GM23248 (cell line): Measurements from ENCODE around the gene ANKRD37. TPM values are rescaled to one million over a fixed set of nuclear protein-coding genes. Genes with fewer than 3 reads are reported as not detected.

Experiments
- DNase-seq: peaks from one replicate; pipeline ENCODE4 v3.0.0-alpha.2; 2015
- H2AFZ ChIP-seq: fragments of 200-600 bp; sonication (generic); 2 replicates; pipeline ENCODE4 v1.6.1; 2016; ENCODE audit warnings: antibody characterized with exemption
- H3F3A ChIP-seq: fragments of 200-600 bp; sonication (generic); 2 replicates; pipeline ENCODE4 v1.6.1; 2016; ENCODE audit warnings: mild to moderate bottlenecking, antibody characterized with exemption, mixed run types; ENCODE audit not compliant: insufficient read depth
- H3K27ac ChIP-seq: fragments of 200-600 bp; sonication (generic); 2 replicates; pipeline ENCODE4 v1.5.1; 2016; ENCODE audit warnings: mild to moderate bottlenecking
- H3K27me3 ChIP-seq: fragments of 200-600 bp; sonication (generic); replicated peaks from 2 replicates; pipeline ENCODE4 v1.6.1; 2016; ENCODE audit warnings: mild to moderate bottlenecking; ENCODE audit not compliant: insufficient read depth
- H3K36me3 ChIP-seq: fragments of 200-600 bp; sonication (generic); 2 replicates; pipeline ENCODE4 v1.6.1; 2016; ENCODE audit warnings: low read depth, mild to moderate bottlenecking
- H3K4me1 ChIP-seq: fragments of 200-600 bp; sonication (generic); 2 replicates; pipeline ENCODE4 v1.6.1; 2016; ENCODE audit warnings: mild to moderate bottlenecking; ENCODE audit not compliant: insufficient read depth
- H3K4me2 ChIP-seq: fragments of 200-600 bp; sonication (generic); one replicate; pipeline ENCODE4 v1.6.1; 2016; ENCODE audit warnings: mild to moderate bottlenecking; ENCODE audit not compliant: unreplicated experiment
- H3K4me3 ChIP-seq: fragments of 200-600 bp; sonication (generic); 2 replicates; pipeline ENCODE4 v1.5.1; 2016; ENCODE audit warnings: mild to moderate bottlenecking
- H3K79me2 ChIP-seq: fragments of 200-600 bp; sonication (generic); 2 replicates; pipeline ENCODE4 v1.6.1; 2016; ENCODE audit warnings: mild to moderate bottlenecking; ENCODE audit not compliant: insufficient read depth
- H3K9ac ChIP-seq: fragments of 200-600 bp; sonication (generic); 2 replicates; pipeline ENCODE4 v1.6.1; 2016; ENCODE audit warnings: mild to moderate bottlenecking
- H3K9me2 ChIP-seq: fragments of 200-600 bp; sonication (generic); 2 replicates; pipeline ENCODE4 v1.6.1; 2016; ENCODE audit warnings: mixed run types, mild to moderate bottlenecking, moderate library complexity; ENCODE audit not compliant: insufficient read depth
- H3K9me3 ChIP-seq: fragments of 200-600 bp; sonication (generic); one replicate; pipeline ENCODE4 v1.6.1; 2017; ENCODE audit warnings: low read depth
- H4K20me1 ChIP-seq: fragments of 200-600 bp; sonication (generic); 2 replicates; pipeline ENCODE4 v1.6.0; 2016; ENCODE audit not compliant: insufficient read depth
- EZH2 ChIP-seq: fragments of 200-600 bp; sonication (generic); IDR thresholded peaks from 2 replicates; pipeline ENCODE4 v1.6.1; 2018; ENCODE audit warnings: antibody characterized with exemption, mild to moderate bottlenecking; ENCODE audit not compliant: insufficient read depth, poor library complexity, severe bottlenecking
- EZH2phosphoT487 ChIP-seq: fragments of 200-600 bp; sonication (generic); IDR thresholded peaks from 2 replicates; pipeline ENCODE4 v1.6.1; 2018; ENCODE audit warnings: antibody characterized with exemption, moderate library complexity, mild to moderate bottlenecking, low read depth; ENCODE audit not compliant: insufficient read depth
- WGBS, 2 experiments: methylation state at CpG; one replicate each; pipeline ENCODE4 v1.1.6; 2015 to 2017; ENCODE audit warnings: low lambda C conversion rate in 2 of 2, low coverage in 1 of 2; ENCODE audit errors: missing lambda C conversion rate in 2 of 2; 5-methylcytosine and 5-hydroxymethylcytosine counted together
- in situ Hi-C: fragments of 300-500 bp; cut with MboI; formaldehyde crosslinking; loops from 2 replicates; pipeline ENCODE4 v1.15.0; 2020
- polyA plus RNA-seq: library from polyadenylated mRNA; unstranded; fragments of >200 nt; fragmentation: Nextera tagmentation; extraction: Ambion mirVana; gene quantifications from 2 replicates; pipeline ENCODE4 v1.2.1, GENCODE V29; 2016
- total RNA-seq: library from RNA; depleted of rRNA; stranded (reverse); fragments of >200 nt; shearing (Covaris generic); gene quantifications from 2 replicates; pipeline ENCODE4 v1.2.3, GENCODE V29; 2014

Gene ANKRD37
- total and polyA plus RNA-seq, 2 experiments from 2014 or later = 11.1 to 17.6 TPM

DNA sequence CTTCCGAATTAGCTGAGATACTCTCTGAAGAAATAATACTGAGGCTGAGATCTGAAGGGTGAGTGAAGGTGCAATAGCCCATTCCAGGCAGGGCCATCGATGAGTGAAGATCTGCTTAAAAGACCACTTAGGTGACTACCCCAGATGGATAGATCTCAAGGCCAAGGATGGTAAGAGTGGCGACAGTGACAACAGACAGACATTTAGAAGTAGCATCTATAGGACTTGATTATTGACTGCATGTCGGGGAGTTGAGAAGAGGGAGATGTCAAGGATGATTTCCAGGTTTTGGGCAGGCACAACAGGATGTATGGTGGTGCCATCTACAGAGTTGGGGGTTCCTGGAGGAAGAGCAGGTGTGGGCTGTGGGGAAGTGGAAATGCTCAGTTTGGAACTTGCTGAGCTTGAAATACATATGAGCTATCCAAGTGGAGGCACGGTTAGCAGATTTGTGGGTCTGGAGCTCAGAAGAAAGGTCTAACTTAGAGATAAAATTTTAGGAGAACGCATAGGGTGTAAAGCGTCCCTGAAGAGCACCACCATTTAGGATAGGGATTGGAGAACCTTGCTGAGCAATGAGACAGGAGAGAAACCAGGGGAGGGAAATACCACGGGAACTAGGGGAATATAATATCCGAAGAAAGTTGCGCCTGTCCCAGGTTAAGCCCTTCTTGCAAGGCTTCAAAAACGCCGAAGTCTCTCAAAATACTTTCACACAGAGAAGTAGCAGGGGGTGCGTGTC lies 28.4 kb downstream of the ANKRD37 start:
- peak overlapping the region; percentile 97 for H3K4me2 ChIP-seq
- H3K9me3 ChIP-seq = no peaks in the 10 kb centered on the region
- TF ChIP-seq EZH2phosphoT487 (no peak), EZH2 (no peak)
- peak overlapping the region; percentile 91 for H3K27ac ChIP-seq
- no peaks in the 10 kb centered on the region; the same call in 1 of the 2 replicates for H4K20me1 ChIP-seq
- no peaks in the 10 kb centered on the region for H3K9me2 ChIP-seq
- DNase-seq = no peak
- peak overlapping the region; percentile 94 for H3K9ac ChIP-seq
- H3K4me3 ChIP-seq = peak overlapping the region; percentile 91
- H3K27me3 ChIP-seq = no peaks in the 10 kb centered on the region
- WGBS, 2 experiments = 19 to 20% methylated on average over 12 to 13 of the region's 13 CpGs
- H3K36me3 ChIP-seq = no peaks in the 10 kb centered on the region
- H3F3A ChIP-seq = peaks cover 16% of the 10 kb centered on the region
- H2AFZ ChIP-seq = peak overlapping the region; percentile 98
- peaks cover 26% of the 10 kb centered on the region for H3K79me2 ChIP-seq
- H3K4me1 ChIP-seq = peaks cover 22% of the 10 kb centered on the region
- in situ Hi-C loops = no loop called here

DNA sequence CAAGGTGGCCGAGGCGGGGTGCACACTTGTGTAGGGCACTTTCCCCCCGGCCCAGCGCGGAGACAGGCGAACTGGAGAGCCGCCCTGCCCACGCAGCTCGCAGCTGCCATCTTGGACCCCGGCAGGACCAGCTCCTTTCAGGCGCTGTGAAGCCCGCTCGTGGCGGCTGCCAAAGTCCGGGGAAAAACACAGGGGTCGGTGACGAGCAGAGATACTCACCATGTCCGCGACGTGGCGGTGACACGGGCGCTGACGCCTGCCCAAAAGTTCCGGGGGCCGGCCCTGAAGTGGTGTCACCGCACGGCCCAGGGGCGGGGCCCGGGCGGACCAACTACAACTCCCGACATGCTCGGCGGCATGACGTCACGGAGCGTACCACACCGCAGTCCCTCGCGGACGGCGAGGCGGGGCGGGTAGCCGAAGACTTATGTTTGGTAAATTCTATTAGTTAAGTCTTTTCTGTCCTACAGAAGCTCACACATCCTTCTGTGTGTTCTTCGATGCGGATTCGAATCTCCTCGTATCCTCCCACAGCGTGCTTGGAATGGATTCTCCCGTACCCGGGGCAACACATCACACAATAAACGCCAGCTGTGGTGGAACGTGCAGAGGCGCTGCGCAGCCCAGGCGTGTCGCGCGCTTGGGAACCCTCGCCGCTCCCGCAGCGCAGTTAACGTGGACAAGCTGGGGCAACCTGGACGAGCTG lies 29.2 kb downstream of the ANKRD37 start, which contains the start of gene UFSP2:
Gene UFSP2, minus strand, starts transcription at position 318 of the 706 bp plus-strand sequence. Its CDS starts 96 bp downstream, at position 222.
- peaks cover 16% of the 10 kb centered on the region for H3F3A ChIP-seq
- 1% methylated on average over 36 to 66 of the region's 66 CpGs for WGBS, 2 experiments
- H3K9ac ChIP-seq = peak within 1 kb of the TSS; percentile 94
- peaks cover 22% of the 10 kb centered on the region for H3K4me1 ChIP-seq
- no peaks in the 10 kb centered on the region for H3K9me2 ChIP-seq
- H3K79me2 ChIP-seq = peaks cover 26% of the 10 kb centered on the region
- H3K4me2 ChIP-seq = peak within 1 kb of the TSS; percentile 97
- no peaks in the 10 kb centered on the region for H3K36me3 ChIP-seq
- no peaks in the 10 kb centered on the region; the same call in 1 of the 2 replicates for H4K20me1 ChIP-seq
- H2AFZ ChIP-seq = peak within 1 kb of the TSS; percentile 98
- H3K27ac ChIP-seq = peak within 1 kb of the TSS; percentile 91
- no peaks in the 10 kb centered on the region for H3K27me3 ChIP-seq
- in situ Hi-C loops = no loop called here
- TF ChIP-seq EZH2 = no peak
- TF ChIP-seq EZH2phosphoT487 = no peak
- peak; percentile 95 for DNase-seq
- H3K9me3 ChIP-seq = no peaks in the 10 kb centered on the region
- H3K4me3 ChIP-seq = peak within 1 kb of the TSS; percentile 91

DNA sequence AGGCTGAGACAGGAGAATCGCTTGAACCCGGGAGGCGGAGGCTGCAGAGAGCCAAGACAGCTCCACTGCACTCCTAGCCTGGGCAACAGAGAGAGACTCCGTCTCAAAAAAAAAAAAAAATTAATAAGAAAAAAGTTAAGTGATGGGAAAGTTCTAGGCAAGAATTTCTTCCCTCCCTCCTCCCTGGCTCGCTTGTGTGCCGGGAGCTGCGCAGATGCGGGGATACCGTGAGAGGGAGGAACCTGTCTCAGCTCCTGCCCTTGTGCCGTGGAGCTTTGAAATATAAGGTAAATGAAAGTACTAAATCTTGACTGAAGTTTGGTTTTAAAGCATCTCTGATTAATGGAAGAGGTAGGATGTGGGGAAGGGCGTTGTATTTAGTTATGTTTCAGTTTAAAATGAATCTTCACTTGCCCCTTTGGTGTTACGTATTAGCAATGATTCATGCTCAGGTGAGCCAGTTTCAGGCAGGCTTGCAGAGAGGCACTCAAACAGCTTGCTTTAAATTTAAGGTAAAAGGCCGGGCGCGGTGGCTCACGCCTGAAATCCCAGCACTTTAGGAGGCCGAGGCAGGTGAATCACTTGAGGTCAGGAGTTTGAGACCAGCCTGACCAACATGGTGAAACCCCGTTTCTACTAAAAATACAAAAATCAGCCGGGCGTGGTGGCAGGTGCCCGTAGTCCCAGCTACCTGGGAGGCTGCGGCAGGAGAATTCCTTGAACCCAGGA lies 30.5 kb downstream of the ANKRD37 start:
- Histone ChIP-seq H3K9ac (no peak overlapping the region), H3K36me3 (no peaks in the 10 kb centered on the region), H3F3A (peaks cover 8% of the 10 kb centered on the region), H4K20me1 (no peaks in the 10 kb centered on the region; the same call in 1 of the 2 replicates), H3K4me1 (peaks cover 13% of the 10 kb centered on the region), H3K9me2 (no peaks in the 10 kb centered on the region), H3K4me3 (no peak overlapping the region), H3K27me3 (no peaks in the 10 kb centered on the region), H2AFZ (no peak overlapping the region), H3K27ac (no peak overlapping the region), H3K9me3 (no peaks in the 10 kb centered on the region), H3K4me2 (no peak overlapping the region), H3K79me2 (peaks cover 26% of the 10 kb centered on the region)
- WGBS, 2 experiments = 85% methylated on average over 22 of the region's 22 CpGs
- in situ Hi-C loops = no loop called here
- no peak for DNase-seq
- TF ChIP-seq EZH2phosphoT487 = no peak
- TF ChIP-seq EZH2 = no peak

DNA sequence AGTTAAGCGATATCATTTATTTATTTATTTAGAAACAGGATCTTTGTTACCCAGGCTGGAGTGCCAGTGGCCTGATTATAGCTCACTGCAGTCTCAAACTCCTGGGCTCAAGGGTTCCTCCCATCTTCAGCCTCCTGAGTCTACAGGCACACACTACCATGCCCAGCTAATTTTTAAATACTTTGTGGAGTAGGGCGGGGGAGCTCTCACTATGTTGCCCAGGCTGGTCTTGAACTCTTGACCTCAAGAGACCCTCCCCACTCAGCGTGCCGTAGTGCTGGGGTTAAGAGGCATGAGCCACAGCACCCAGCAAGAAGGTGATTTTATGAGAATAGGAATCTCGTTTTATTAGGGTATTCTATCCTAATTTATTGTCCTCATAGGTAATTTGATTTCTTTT lies 33.0 kb downstream of the ANKRD37 start:
- TF ChIP-seq EZH2 (no peak), EZH2phosphoT487 (no peak)

More for the DNA sequence above, 33.0 kb downstream of the ANKRD37 start:
- no peak overlapping the region for H3K4me2 ChIP-seq
- no peaks in the 10 kb centered on the region for H3K36me3 ChIP-seq
- no peak overlapping the region for H3K4me3 ChIP-seq
- H3K27me3 ChIP-seq = no peaks in the 10 kb centered on the region
- peaks cover 5% of the 10 kb centered on the region; the same call in 1 of the 2 replicates for H3K4me1 ChIP-seq
- no peaks in the 10 kb centered on the region for H4K20me1 ChIP-seq
- peaks cover 7% of the 10 kb centered on the region for H3K79me2 ChIP-seq
- 48 to 49% methylated on average over 5 of the region's 5 CpGs for WGBS, 2 experiments
- no peaks in the 10 kb centered on the region for H3F3A ChIP-seq
- DNase-seq = no peak
- no peak overlapping the region for H3K9ac ChIP-seq
- H3K9me2 ChIP-seq = no peaks in the 10 kb centered on the region
- no peaks in the 10 kb centered on the region for H3K9me3 ChIP-seq
- H2AFZ ChIP-seq = no peak overlapping the region
- no peak overlapping the region for H3K27ac ChIP-seq
- in situ Hi-C loops = no loop called here
